B cell (primary cell): Measurements from ENCODE around the gene HSH2D. TPM values are rescaled to one million over a fixed set of nuclear protein-coding genes. Genes with fewer than 3 reads are reported as not detected.

ENCODE experiments used
- ATAC-seq: fragments of 200-7000 bp; cut with Tn5 transposase; one replicate; pipeline ENCODE4 v1.10.0; 2021; ENCODE audit warnings: low read depth, mild to moderate bottlenecking, moderate number of reproducible peaks, moderate library complexity
- CTCF ChIA-PET: fragments of 350-600 bp; sonication (Branson Sonifier 250); formaldehyde crosslinking; loops from one replicate; lab custom pipeline; 2021; ENCODE audit warnings: antibody characterized with exemption, inconsistent platforms; lab: Charles Lee
- POLR2A ChIA-PET: fragments of 350-600 bp; sonication (Branson Sonifier 250); formaldehyde crosslinking; loops from one replicate; lab custom pipeline; 2021; ENCODE audit warnings: antibody characterized with exemption; lab: Charles Lee
- DNase-seq: peaks from one replicate; pipeline ENCODE4 v3.0.0; 2013
- H2AFZ ChIP-seq: 2 replicates; pipeline ENCODE4 v1.6.1; 2012; ENCODE audit warnings: mild to moderate bottlenecking, low read depth, low read length; ENCODE audit not compliant: insufficient read depth, poor library complexity, severe bottlenecking
- H3K27ac ChIP-seq, 2 donors: 1 replicate in 1 of 2; 2 replicates in 1 of 2; pipeline ENCODE4 v1.5.1; 2012 to 2013; ENCODE audit warnings: low read length in 2 of 2, mild to moderate bottlenecking in 2 of 2, moderate library complexity in 1 of 2
- H3K27me3 ChIP-seq, 4 experiments: fragments of 200-600 bp in 1 of 4; sonication (generic) in 1 of 4; replicated peaks in 1 of 4; 1 replicate in 2 of 4; 2 replicates in 2 of 4; pipeline versions ENCODE4 v1.6.1 to v1.7.0; 2013 to 2016; ENCODE audit warnings: low read length in 3 of 4, mild to moderate bottlenecking in 2 of 4, mixed read lengths in 1 of 4, moderate library complexity in 1 of 4; ENCODE audit not compliant: insufficient read depth in 4 of 4, control insufficient read depth in 3 of 4; ENCODE audit errors: control extremely low read depth in 1 of 4
- H3K36me3 ChIP-seq, 2 experiments: replicated peaks in 1 of 2; 1 replicate in 1 of 2; 2 replicates in 1 of 2; pipeline versions ENCODE4 v1.6.1 to v1.7.1; 2013; ENCODE audit warnings: low read length in 1 of 2; ENCODE audit not compliant: insufficient read depth in 2 of 2, control insufficient read depth in 1 of 2; ENCODE audit errors: control extremely low read depth in 1 of 2, extremely low read depth in 1 of 2
- H3K4me1 ChIP-seq, 2 donors: fragments of 200-600 bp in 1 of 2; sonication (generic) in 1 of 2; 1 replicate in 1 of 2; 2 replicates in 1 of 2; pipeline versions ENCODE4 v1.5.1 to v1.6.1; 2013 to 2017; ENCODE audit warnings: low read length in 2 of 2; ENCODE audit not compliant: control insufficient read depth in 2 of 2, insufficient read depth in 2 of 2
- H3K4me2 ChIP-seq: replicated peaks from 2 replicates; pipeline ENCODE3; 2012; ENCODE audit warnings: mild to moderate bottlenecking, low read depth, low read length; ENCODE audit not compliant: poor library complexity, severe bottlenecking
- H3K4me3 ChIP-seq, 5 experiments: fragments of 200-600 bp in 1 of 5; sonication (generic) in 1 of 5; 1 replicate in 3 of 5; 2 replicates in 2 of 5; pipeline versions ENCODE4 v1.5.1 to v1.7.0; 2011 to 2016; ENCODE audit warnings: low read length in 4 of 5, mild to moderate bottlenecking in 4 of 5, low read depth in 2 of 5, control low read depth in 1 of 5, moderate library complexity in 1 of 5; ENCODE audit not compliant: insufficient read depth in 1 of 5; ENCODE audit errors: control extremely low read depth in 1 of 5, extremely low read depth in 1 of 5
- H3K79me2 ChIP-seq: fragments of 200-600 bp; sonication (generic); one replicate; pipeline ENCODE4 v1.6.0; 2016; ENCODE audit warnings: low read length; ENCODE audit not compliant: control insufficient read depth, insufficient read depth
- H3K9ac ChIP-seq: fragments of 200-600 bp; sonication (generic); 2 replicates; pipeline ENCODE4 v1.6.1; 2017; ENCODE audit warnings: mild to moderate bottlenecking, low read length, moderate library complexity
- H3K9me3 ChIP-seq, 3 donors: one replicate each; pipeline versions ENCODE4 v1.6.1 to v1.7.1; 2013; ENCODE audit warnings: low read length in 2 of 3; ENCODE audit not compliant: control insufficient read depth in 2 of 3, insufficient read depth in 1 of 3; ENCODE audit errors: control extremely low read depth in 1 of 3
- H4K20me1 ChIP-seq: 2 replicates; pipeline ENCODE4 v1.6.0; 2012; ENCODE audit warnings: mild to moderate bottlenecking, low read length; ENCODE audit not compliant: insufficient read depth, control insufficient read depth, poor library complexity, severe bottlenecking
- H3K27ac Mint-ChIP-seq: one replicate; pipeline ENCODE4 v1.8.0; 2021; ENCODE audit warnings: mixed read lengths
- H3K27me3 Mint-ChIP-seq: one replicate; pipeline ENCODE4 v1.8.0; 2021; ENCODE audit warnings: mixed read lengths
- H3K4me1 Mint-ChIP-seq: one replicate; pipeline ENCODE4 v1.8.0; 2021; ENCODE audit warnings: mixed read lengths
- H3K4me3 Mint-ChIP-seq: one replicate; pipeline ENCODE4 v1.8.0; 2021; ENCODE audit warnings: mixed read lengths
- H3K9me3 Mint-ChIP-seq: one replicate; pipeline ENCODE4 v1.8.0; 2022; ENCODE audit warnings: mixed read lengths; ENCODE audit not compliant: insufficient read depth
- EZH2 ChIP-seq: IDR thresholded peaks from 2 replicates; pipeline ENCODE4 v1.6.1; 2012; ENCODE audit warnings: borderline replicate concordance, low read depth, mild to moderate bottlenecking, moderate library complexity, low read length; ENCODE audit not compliant: insufficient read depth, poor library complexity, severe bottlenecking
- WGBS: methylation state at CpG from one replicate; pipeline ENCODE4 v1.1.5; 2013; ENCODE audit warnings: missing lambda C conversion rate; ENCODE audit not compliant: insufficient coverage; 5-methylcytosine and 5-hydroxymethylcytosine counted together
- intact Hi-C: fragments of 100-400 bp; cut with micrococcal nuclease; formaldehyde crosslinking; loops from one replicate; pipeline ENCODE4 v1.10.0; 2022
- polyA plus RNA-seq: library from polyadenylated mRNA; depleted of rRNA; stranded (reverse); fragments of >200 nt; gene quantifications from 2 replicates; pipeline ENCODE4 v1.2.3, GENCODE V29; 2012
- total RNA-seq, 2 donors: library from RNA; stranded (reverse); fragments of 120-200 nt in 1 of 2; gene quantifications; 1 replicate in 1 of 2; 2 replicates in 1 of 2; pipeline versions ENCODE4 v1.2.3 to v1.2.4, GENCODE V29; 2013 to 2022
- TF ChIP-seq, protein P1 (sequence below): fragments of 200-600 bp; IDR thresholded peaks from one replicate; pipeline ENCODE4 v1.8.0; 2022; ENCODE audit warnings: antibody characterized with exemption, mild to moderate bottlenecking

Gene HSH2D
- total and polyA plus RNA-seq, 2 donors (not counting 1 experiment from before 2014, with no cell fraction given) = 259 to 299 TPM

DNA sequence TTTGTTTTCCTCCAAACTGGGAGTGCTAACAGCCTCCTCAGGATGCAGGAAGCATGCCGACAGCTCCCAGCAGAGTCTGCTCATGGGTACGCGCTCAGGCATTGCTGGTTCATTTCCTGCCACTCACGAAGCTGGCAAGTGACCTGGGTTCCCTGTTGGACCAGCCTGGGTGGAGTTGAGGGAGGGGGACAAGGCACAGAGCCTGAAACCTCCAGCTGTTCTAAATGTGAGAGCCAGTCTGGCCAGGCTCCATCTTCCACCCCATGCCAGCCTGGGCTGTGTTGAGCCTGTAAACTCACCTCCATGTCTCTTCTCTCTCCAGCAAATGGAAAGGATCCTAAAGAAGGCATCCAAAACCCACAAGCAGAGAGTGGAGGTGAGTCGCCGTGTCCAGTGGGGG lies 46.7 kb downstream of the HSH2D start:
- Mint-ChIP-seq H3K4me3 (no peak overlapping the region), H3K4me1 (peaks cover 24% of the 10 kb centered on the region), H3K27ac (no peak overlapping the region), H3K27me3 (no peaks in the 10 kb centered on the region), H3K9me3 (no peaks in the 10 kb centered on the region)
- ATAC-seq (no peak), DNase-seq (no peak)
- peaks cover 14 to 47% of the 10 kb centered on the region in 2 experiments for H3K36me3 ChIP-seq
- 87% methylated on average over 6 of the region's 6 CpGs for WGBS
- POLR2A ChIA-PET = no interaction called here
- H2AFZ ChIP-seq = no peak overlapping the region
- H3K27ac ChIP-seq = no peak overlapping the region
- peaks cover 53% of the 10 kb centered on the region for H3K79me2 ChIP-seq
- peaks cover 10 to 17% of the 10 kb centered on the region in 2 donors for H3K4me1 ChIP-seq
- H3K9me3 ChIP-seq = no peaks in the 10 kb centered on the region
- TF ChIP-seq EZH2 = no peak
- TF ChIP-seq, protein P1, sequence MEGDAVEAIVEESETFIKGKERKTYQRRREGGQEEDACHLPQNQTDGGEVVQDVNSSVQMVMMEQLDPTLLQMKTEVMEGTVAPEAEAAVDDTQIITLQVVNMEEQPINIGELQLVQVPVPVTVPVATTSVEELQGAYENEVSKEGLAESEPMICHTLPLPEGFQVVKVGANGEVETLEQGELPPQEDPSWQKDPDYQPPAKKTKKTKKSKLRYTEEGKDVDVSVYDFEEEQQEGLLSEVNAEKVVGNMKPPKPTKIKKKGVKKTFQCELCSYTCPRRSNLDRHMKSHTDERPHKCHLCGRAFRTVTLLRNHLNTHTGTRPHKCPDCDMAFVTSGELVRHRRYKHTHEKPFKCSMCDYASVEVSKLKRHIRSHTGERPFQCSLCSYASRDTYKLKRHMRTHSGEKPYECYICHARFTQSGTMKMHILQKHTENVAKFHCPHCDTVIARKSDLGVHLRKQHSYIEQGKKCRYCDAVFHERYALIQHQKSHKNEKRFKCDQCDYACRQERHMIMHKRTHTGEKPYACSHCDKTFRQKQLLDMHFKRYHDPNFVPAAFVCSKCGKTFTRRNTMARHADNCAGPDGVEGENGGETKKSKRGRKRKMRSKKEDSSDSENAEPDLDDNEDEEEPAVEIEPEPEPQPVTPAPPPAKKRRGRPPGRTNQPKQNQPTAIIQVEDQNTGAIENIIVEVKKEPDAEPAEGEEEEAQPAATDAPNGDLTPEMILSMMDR = no peak
- no peak overlapping the region for H3K9ac ChIP-seq
- intact Hi-C loops = no loop called here
- H4K20me1 ChIP-seq = peaks cover 37% of the 10 kb centered on the region
- H3K4me2 ChIP-seq = no peak overlapping the region
- H3K4me3 ChIP-seq = no peak overlapping the region
- CTCF ChIA-PET = interaction anchor here (0.6 to 0.8 kb wide), 3 partner anchors 28 to 73 kb away, joined by 3 to 4 read pairs (median 3); no protein-coding TSS in a partner anchor
- no peaks in the 10 kb centered on the region for H3K27me3 ChIP-seq

DNA sequence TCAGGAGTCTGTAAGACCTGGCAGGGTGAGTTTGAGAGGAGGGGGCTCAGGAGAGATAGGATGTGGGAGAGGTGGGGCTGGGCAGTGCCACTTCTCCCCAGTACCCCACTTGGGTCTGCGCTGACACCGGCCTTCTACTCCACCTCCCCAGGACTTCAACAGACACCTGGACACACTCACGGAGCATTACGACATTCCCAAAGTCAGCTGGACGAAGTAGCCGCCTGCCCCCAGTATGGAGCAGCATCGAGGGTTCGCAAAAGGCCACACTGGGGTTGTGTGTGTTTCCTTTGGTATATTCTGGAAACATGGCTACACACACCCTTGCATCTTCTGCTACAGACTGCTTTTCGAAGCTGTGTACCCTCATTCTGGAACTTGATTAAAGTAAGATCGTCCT lies 47.3 kb downstream of the HSH2D start:
- Histone ChIP-seq H3K4me1 (peaks cover 10 to 17% of the 10 kb centered on the region in 2 donors), H3K4me2 (no peak overlapping the region), H3K9me3 (no peaks in the 10 kb centered on the region), H3K36me3 (peaks cover 14 to 47% of the 10 kb centered on the region in 2 experiments), H3K27me3 (no peaks in the 10 kb centered on the region), H3K4me3 (no peak overlapping the region), H3K9ac (no peak overlapping the region), H2AFZ (no peak overlapping the region), H3K27ac (no peak overlapping the region), H4K20me1 (peaks cover 37% of the 10 kb centered on the region), H3K79me2 (peaks cover 49% of the 10 kb centered on the region)
- Mint-ChIP-seq H3K27ac (no peak overlapping the region), H3K4me1 (peaks cover 21% of the 10 kb centered on the region), H3K27me3 (no peaks in the 10 kb centered on the region), H3K4me3 (no peak overlapping the region), H3K9me3 (no peaks in the 10 kb centered on the region)
- 100% methylated on average over 3 of the region's 10 CpGs for WGBS
- POLR2A ChIA-PET = no interaction called here
- CTCF ChIA-PET = interaction anchor here (0.6 to 1.0 kb wide), 3 partner anchors 29 to 209 kb away, joined by 3 to 4 read pairs (median 3); no protein-coding TSS in a partner anchor
- TF ChIP-seq, protein P1 = no peak
- no peak for TF ChIP-seq EZH2
- DNase-seq (no peak), ATAC-seq (no peak)
- intact Hi-C loops = no loop called here
